ENCODE results near the gene RASAL2.
A peak's percentile ranks its signal among the peaks of the same experiment; 100 is the strongest.
"Not testable (repeated sequence)": the region's sequence is repeated elsewhere in the genome, so short reads cannot be mapped to it uniquely, and the experiment has no call there.

RASAL2 gene

GRCh38 chr1:178335426-178335825 lies 241.5 kb downstream of the RASAL2 start:
- no peak overlapping the region for H3K4me3 ChIP-seq (ENCODE audit: low read length)
- H3K27me3 ChIP-seq (replicated peaks; ENCODE audit: control insufficient read depth, insufficient read depth, low read length): no peaks in the 10 kb centered on the region
- H3K9me3 ChIP-seq (ENCODE audit: control insufficient read depth, low read length): no peaks in the 10 kb centered on the region
- no peak for DNase-seq (ENCODE audit: low read depth)
- no peak overlapping the region for H3K9ac ChIP-seq (ENCODE audit: low read length)
- peaks cover 5% of the 10 kb centered on the region for H3K4me1 ChIP-seq (ENCODE audit: control insufficient read depth, insufficient read depth, low read length)
- no peaks in the 10 kb centered on the region for H3K36me3 ChIP-seq (ENCODE audit: control insufficient read depth, insufficient read depth, low read length, severe bottlenecking)

DNA sequence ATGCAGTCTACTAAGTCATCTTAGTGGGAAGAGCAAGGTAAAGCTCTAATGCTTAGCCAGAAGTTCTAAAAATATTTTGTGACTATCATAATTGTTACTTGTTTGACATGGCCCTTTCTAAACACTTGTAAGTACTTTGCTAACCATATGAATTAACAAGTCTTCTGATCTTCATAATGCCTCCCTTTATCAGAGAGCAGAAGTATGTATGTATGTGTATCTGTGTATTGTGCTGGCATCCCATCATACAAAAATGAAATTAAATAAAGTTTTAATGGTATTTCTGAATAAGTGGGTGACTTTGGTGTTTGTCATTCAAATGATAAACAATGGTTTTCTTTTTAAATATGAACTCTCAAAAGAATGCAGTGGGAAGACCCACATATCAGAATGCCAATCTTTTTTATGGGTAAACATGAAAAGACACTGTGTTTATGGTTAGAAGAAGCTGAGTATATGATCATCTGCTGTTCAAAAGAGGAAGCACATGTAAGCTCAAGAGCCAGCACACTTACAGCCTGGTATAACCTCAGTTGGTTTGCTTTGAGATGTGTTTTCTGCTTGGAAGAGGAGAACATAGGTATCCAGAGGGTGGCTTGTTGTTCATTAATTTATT lies 243.3 kb downstream of the RASAL2 start:
- DNase-seq (ENCODE audit: low read depth): no peak
- Histone ChIP-seq H3K36me3 (ENCODE audit: control insufficient read depth, insufficient read depth, low read length, severe bottlenecking) (no peaks in the 10 kb centered on the region), H3K9me3 (ENCODE audit: control insufficient read depth, low read length) (no peaks in the 10 kb centered on the region), H3K27me3 (replicated peaks; ENCODE audit: control insufficient read depth, insufficient read depth, low read length) (no peaks in the 10 kb centered on the region), H3K4me3 (ENCODE audit: low read length) (no peak overlapping the region), H3K9ac (ENCODE audit: low read length) (no peak overlapping the region), H3K4me1 (ENCODE audit: control insufficient read depth, insufficient read depth, low read length) (peaks cover 21% of the 10 kb centered on the region)

- DNase-seq (ENCODE audit: low read depth): no peak
- H3K4me3 ChIP-seq (ENCODE audit: low read length): no peak overlapping the region
- H3K27me3 ChIP-seq (replicated peaks; ENCODE audit: control insufficient read depth, insufficient read depth, low read length): no peaks in the 10 kb centered on the region
- no peaks in the 10 kb centered on the region for H3K36me3 ChIP-seq (ENCODE audit: control insufficient read depth, insufficient read depth, low read length, severe bottlenecking)
- H3K9ac ChIP-seq (ENCODE audit: low read length): no peak overlapping the region
- peaks cover 42% of the 10 kb centered on the region for H3K4me1 ChIP-seq (ENCODE audit: control insufficient read depth, insufficient read depth, low read length)
- no peaks in the 10 kb centered on the region for H3K9me3 ChIP-seq (ENCODE audit: control insufficient read depth, low read length)
These were observed 245.9 kb downstream of the RASAL2 start for GRCh38 chr1:178339834-178340233.

- Histone ChIP-seq H3K27me3 (replicated peaks; ENCODE audit: control insufficient read depth, insufficient read depth, low read length) (no peaks in the 10 kb centered on the region), H3K9ac (ENCODE audit: low read length) (peak overlapping the region; percentile 74), H3K36me3 (ENCODE audit: control insufficient read depth, insufficient read depth, low read length, severe bottlenecking) (no peaks in the 10 kb centered on the region), H3K4me1 (ENCODE audit: control insufficient read depth, insufficient read depth, low read length) (peaks cover 58% of the 10 kb centered on the region), H3K4me3 (ENCODE audit: low read length) (peak overlapping the region; percentile 75), H3K9me3 (ENCODE audit: control insufficient read depth, low read length) (no peaks in the 10 kb centered on the region)
- peak; percentile 96 for DNase-seq (ENCODE audit: low read depth)
These were observed 247.5 kb downstream of the RASAL2 start for GRCh38 chr1:178341261-178341956.

GRCh38 chr1:178342745-178343144 lies 248.8 kb downstream of the RASAL2 start:
- Histone ChIP-seq H3K9me3 (ENCODE audit: control insufficient read depth, low read length) (no peaks in the 10 kb centered on the region), H3K4me3 (ENCODE audit: low read length) (no peak overlapping the region), H3K36me3 (ENCODE audit: control insufficient read depth, insufficient read depth, low read length, severe bottlenecking) (no peaks in the 10 kb centered on the region), H3K27me3 (replicated peaks; ENCODE audit: control insufficient read depth, insufficient read depth, low read length) (no peaks in the 10 kb centered on the region), H3K9ac (ENCODE audit: low read length) (no peak overlapping the region), H3K4me1 (ENCODE audit: control insufficient read depth, insufficient read depth, low read length) (peaks cover 66% of the 10 kb centered on the region)
- DNase-seq (ENCODE audit: low read depth): no peak

GRCh38 chr1:178344513-178345091 lies 250.7 kb downstream of the RASAL2 start:
- no peaks in the 10 kb centered on the region for H3K36me3 ChIP-seq (ENCODE audit: control insufficient read depth, insufficient read depth, low read length, severe bottlenecking)
- peak overlapping the region; percentile 59 for H3K4me3 ChIP-seq (ENCODE audit: low read length)
- H3K9me3 ChIP-seq (ENCODE audit: control insufficient read depth, low read length): no peaks in the 10 kb centered on the region
- no peaks in the 10 kb centered on the region for H3K27me3 ChIP-seq (replicated peaks; ENCODE audit: control insufficient read depth, insufficient read depth, low read length)
- peak; percentile 93 for DNase-seq (ENCODE audit: low read depth)
- H3K4me1 ChIP-seq (ENCODE audit: control insufficient read depth, insufficient read depth, low read length): peaks cover 65% of the 10 kb centered on the region
- peak overlapping the region; percentile 71 for H3K9ac ChIP-seq (ENCODE audit: low read length)

- Histone ChIP-seq H3K27me3 (replicated peaks; ENCODE audit: control insufficient read depth, insufficient read depth, low read length) (no peaks in the 10 kb centered on the region), H3K4me3 (ENCODE audit: low read length) (peak overlapping the region; percentile 59), H3K36me3 (ENCODE audit: control insufficient read depth, insufficient read depth, low read length, severe bottlenecking) (no peaks in the 10 kb centered on the region), H3K4me1 (ENCODE audit: control insufficient read depth, insufficient read depth, low read length) (peaks cover 62% of the 10 kb centered on the region), H3K9me3 (ENCODE audit: control insufficient read depth, low read length) (no peaks in the 10 kb centered on the region), H3K9ac (ENCODE audit: low read length) (peak overlapping the region; percentile 31)
- DNase-seq (ENCODE audit: low read depth): peak; percentile 31
These were observed 251.3 kb downstream of the RASAL2 start for GRCh38 chr1:178345238-178345637.

DNA sequence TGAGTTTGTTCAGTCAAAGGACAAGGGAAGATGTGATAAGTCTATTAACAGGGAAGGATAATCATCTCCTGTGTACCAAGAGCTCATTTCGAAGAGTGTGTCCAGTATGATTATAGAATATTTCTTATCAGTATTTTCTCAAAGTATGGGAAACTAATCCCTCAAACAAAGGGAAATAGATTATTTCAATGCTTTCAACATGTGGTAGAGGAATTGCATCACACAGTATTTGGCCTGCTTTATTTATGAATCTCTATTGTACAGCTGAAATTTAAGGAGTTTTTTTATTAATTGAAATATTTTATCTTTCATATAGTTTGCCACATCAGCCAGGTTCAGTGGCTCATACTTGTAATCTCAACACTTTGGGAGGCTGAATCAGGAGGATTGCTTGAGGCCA lies 251.9 kb downstream of the RASAL2 start:
- H3K4me1 ChIP-seq (ENCODE audit: control insufficient read depth, insufficient read depth, low read length): peaks cover 57% of the 10 kb centered on the region
- no peaks in the 10 kb centered on the region for H3K9me3 ChIP-seq (ENCODE audit: control insufficient read depth, low read length)
- DNase-seq (ENCODE audit: low read depth): peak; percentile 65
- no peak overlapping the region for H3K9ac ChIP-seq (ENCODE audit: low read length)
- no peaks in the 10 kb centered on the region for H3K36me3 ChIP-seq (ENCODE audit: control insufficient read depth, insufficient read depth, low read length, severe bottlenecking)
- H3K27me3 ChIP-seq (replicated peaks; ENCODE audit: control insufficient read depth, insufficient read depth, low read length): no peaks in the 10 kb centered on the region
- peak overlapping the region; percentile 59 for H3K4me3 ChIP-seq (ENCODE audit: low read length)

DNA sequence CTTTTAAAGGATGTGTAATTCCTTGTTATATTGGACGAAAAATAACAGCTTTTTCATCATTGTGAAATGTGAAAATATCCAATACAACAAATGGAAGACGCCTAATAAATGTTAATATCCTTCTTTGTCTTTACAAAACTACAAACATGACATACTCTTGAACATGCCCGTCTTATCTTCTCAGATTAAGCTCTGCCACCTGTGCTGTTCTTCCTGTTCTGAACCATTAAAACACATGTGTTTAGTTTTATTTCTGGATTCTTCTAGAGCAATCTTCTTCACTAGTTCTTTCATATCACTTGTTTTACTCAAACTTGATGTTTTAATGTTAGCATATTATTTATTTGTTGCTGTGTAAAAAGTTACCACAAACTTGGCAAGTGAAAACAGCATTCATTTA lies 255.9 kb downstream of the RASAL2 start:
- Histone ChIP-seq H3K9me3 (ENCODE audit: control insufficient read depth, low read length) (no peaks in the 10 kb centered on the region), H3K4me3 (ENCODE audit: low read length) (no peak overlapping the region), H3K27me3 (replicated peaks; ENCODE audit: control insufficient read depth, insufficient read depth, low read length) (no peaks in the 10 kb centered on the region), H3K4me1 (ENCODE audit: control insufficient read depth, insufficient read depth, low read length) (peaks cover 49% of the 10 kb centered on the region), H3K9ac (ENCODE audit: low read length) (no peak overlapping the region), H3K36me3 (ENCODE audit: control insufficient read depth, insufficient read depth, low read length, severe bottlenecking) (no peaks in the 10 kb centered on the region)
- no peak for DNase-seq (ENCODE audit: low read depth)

- not testable (repeated sequence) for H3K27me3 ChIP-seq (replicated peaks; ENCODE audit: control insufficient read depth, insufficient read depth, low read length); H3K4me3 ChIP-seq (ENCODE audit: low read length); H3K36me3 ChIP-seq (ENCODE audit: control insufficient read depth, insufficient read depth, low read length, severe bottlenecking); H3K9me3 ChIP-seq (ENCODE audit: control insufficient read depth, low read length); H3K9ac ChIP-seq (ENCODE audit: low read length)
- H3K4me1 ChIP-seq (ENCODE audit: control insufficient read depth, insufficient read depth, low read length): peaks cover 33% of the 10 kb centered on the region
- peak; percentile 36 for DNase-seq (ENCODE audit: low read depth)
These were observed 258.0 kb downstream of the RASAL2 start for GRCh38 chr1:178351911-178352310.

DNA sequence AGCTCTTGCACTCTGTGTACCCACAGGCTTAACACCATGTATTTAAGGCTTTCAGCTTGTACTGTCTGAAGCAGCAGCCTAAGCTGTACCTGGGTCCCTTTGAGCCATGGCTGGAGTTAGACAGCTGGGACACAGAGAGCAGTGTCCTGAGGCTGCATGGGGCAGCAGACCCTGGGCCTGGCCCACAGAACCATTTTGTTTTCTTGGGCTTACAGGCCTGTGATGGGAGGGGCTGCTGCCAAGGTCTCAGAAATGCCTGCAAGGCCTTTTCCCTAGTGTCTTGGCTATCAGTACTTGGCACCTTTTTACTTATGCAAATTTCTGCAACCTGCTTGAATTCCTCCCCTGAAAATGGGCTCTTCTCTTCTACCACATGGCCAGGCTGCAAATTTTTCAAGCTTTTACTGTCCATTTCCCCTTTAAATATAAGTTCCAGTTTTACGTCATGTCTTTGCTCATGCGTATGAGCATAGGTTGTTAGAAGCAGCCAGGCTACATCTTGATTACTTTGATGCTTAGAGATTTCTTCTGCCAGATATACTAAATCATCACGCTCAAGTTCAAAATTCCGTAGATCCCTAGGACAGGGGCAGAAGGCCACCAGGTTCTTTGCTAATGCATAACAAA lies 259.0 kb downstream of the RASAL2 start:
- Histone ChIP-seq H3K9ac (ENCODE audit: low read length) (no peak overlapping the region), H3K36me3 (ENCODE audit: control insufficient read depth, insufficient read depth, low read length, severe bottlenecking) (no peaks in the 10 kb centered on the region)
- DNase-seq (ENCODE audit: low read depth): no peak

More for the DNA sequence above, 259.0 kb downstream of the RASAL2 start:
- peaks cover 30% of the 10 kb centered on the region for H3K4me1 ChIP-seq (ENCODE audit: control insufficient read depth, insufficient read depth, low read length)
- H3K9me3 ChIP-seq (ENCODE audit: control insufficient read depth, low read length): no peaks in the 10 kb centered on the region
- H3K4me3 ChIP-seq (ENCODE audit: low read length): no peak overlapping the region
- no peaks in the 10 kb centered on the region for H3K27me3 ChIP-seq (replicated peaks; ENCODE audit: control insufficient read depth, insufficient read depth, low read length)

All from adipocyte (in vitro differentiated cells).